Measurements from ENCODE around the gene ZNF274.

DNA sequence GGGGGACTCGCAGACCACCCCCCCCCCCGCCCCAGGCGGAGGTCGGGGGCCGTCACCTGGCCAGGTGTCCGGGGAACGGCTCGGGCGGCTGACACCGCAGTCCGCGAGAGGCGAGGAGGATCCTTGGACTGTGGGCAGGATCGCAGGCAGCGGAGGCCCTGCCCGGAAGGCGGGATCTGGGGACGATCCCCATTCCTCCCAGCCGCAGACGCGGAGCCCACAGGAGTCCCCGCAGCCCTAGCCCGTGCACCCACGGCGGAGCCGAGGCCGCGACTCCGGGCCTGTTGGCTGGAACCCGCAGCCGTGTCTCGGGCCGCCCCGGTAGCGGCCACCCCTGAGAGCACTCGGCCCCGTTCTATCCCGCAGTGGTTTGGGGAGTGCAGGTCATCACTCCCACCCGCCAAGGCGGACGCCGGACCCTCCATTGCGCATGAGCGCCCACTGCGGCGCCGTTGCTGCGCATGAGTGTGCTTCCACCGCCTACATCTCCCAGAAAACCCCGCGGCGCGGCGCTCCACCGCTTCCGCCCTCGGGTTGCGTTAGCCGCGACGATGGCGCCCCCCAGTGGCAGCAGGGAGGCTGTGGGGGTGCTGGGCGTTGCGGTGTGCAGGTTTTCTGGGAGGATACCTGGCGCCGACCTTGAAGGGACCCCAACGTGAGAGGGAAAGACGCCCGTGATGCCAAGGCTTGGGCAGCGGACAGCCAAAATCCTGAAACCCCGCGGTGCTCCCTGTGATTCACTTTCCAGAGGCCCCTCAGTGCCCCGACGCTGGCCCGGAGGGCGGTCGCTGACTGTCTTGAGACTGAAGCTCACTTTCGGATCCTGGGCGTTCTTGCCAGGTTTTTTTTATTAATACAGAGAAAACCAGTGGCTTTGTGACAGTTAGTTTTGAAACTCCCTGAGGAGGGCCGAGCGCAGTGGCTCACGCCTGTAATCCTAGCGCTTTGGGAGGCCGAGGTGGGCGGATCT is 27.9 kb upstream of the ZNF274 start:
- TF ChIP-seq, protein P1, sequence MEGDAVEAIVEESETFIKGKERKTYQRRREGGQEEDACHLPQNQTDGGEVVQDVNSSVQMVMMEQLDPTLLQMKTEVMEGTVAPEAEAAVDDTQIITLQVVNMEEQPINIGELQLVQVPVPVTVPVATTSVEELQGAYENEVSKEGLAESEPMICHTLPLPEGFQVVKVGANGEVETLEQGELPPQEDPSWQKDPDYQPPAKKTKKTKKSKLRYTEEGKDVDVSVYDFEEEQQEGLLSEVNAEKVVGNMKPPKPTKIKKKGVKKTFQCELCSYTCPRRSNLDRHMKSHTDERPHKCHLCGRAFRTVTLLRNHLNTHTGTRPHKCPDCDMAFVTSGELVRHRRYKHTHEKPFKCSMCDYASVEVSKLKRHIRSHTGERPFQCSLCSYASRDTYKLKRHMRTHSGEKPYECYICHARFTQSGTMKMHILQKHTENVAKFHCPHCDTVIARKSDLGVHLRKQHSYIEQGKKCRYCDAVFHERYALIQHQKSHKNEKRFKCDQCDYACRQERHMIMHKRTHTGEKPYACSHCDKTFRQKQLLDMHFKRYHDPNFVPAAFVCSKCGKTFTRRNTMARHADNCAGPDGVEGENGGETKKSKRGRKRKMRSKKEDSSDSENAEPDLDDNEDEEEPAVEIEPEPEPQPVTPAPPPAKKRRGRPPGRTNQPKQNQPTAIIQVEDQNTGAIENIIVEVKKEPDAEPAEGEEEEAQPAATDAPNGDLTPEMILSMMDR (IDR thresholded peaks at IDR 0.05; ENCODE audit: low read length) = peak; percentile 54
- TF ChIP-seq EZH2phosphoT487 (IDR thresholded peaks at IDR 0.05; ENCODE audit: low read length) = no peak

Measured in MM.1S (cell line).